Activated T-cell treated with anti-CD3 and anti-CD28 coated beads for 48 hours (primary cell): ENCODE results near the gene RAB4B.
"Not testable (repeated sequence)": the region's sequence is repeated elsewhere in the genome, so short reads cannot be mapped to it uniquely, and the experiment has no call there.

ENCODE experiments used
- DNase-seq: peaks from one replicate; pipeline ENCODE4 v3.0.0-alpha.2; 2020; ENCODE audit warnings: low read depth

Gene RAB4B

DNA sequence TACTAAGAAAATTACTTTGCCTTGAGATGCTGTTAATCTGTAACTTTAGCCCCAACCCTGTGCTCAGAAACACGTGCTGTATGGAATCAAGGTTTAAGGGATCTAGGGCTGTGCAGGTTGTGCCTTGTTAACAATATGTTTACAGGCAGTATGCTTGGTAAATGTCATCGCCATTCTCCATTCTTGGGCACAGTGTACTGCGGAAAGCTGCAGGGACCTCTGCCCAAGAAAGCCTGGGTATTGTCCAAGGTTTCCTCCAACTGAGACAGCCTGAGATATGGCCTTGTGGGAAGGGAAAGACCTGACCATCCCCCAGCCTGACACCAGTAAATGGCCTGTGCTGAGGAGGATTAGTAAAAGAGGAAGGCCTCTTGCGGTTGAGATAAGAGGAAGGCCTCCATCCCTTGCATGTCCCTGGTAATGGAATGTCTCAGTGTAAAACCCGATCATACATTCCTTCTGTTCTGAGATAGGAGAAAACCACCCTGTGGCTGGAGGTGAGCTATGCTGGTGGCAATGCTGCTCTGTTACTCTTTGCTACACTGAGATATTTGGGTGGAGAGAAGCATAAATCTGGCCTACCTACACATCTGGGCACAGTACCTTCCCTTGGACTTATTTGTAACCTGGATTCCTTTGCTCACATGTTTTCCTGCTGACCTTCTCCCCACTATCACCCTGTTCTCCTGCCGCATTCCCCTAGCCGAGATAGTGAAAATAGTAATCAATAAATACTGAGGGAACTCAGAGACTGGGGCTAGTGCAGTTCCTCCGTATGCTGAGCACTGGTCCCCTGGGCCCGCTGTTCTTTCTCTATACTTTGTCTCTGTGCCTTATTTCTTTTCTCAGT is 44.9 kb downstream of the RAB4B start:
- DNase-seq: not testable (repeated sequence)

DNA sequence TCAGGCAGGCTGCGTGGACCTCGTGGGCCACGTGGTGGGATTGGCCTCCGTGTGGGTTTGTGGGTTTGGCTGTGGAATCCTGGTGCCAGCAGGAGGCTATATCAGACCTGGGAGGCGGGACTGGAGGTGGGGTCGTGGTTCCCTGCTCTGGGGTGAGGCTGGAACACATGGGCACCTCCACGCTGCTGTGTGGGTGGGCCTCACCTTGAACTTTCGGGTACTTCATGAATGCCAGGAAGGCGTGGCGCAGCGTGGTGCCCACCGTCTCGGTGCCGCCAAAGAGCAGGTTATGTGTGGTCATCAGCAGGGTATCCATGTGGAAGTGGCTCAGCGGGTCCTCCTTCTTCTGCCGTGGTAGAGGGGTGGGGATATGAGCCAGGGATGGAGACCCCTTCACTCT is 46.9 kb downstream of the RAB4B start:
- not testable (repeated sequence) for DNase-seq

GRCh38 chr19:40825460-40826095 is 47.5 kb downstream of the RAB4B start:
- DNase-seq: not testable (repeated sequence)

- not testable (repeated sequence) for DNase-seq
Observed at GRCh38 chr19:40826312-40826698, 48.3 kb downstream of the RAB4B start.

DNA sequence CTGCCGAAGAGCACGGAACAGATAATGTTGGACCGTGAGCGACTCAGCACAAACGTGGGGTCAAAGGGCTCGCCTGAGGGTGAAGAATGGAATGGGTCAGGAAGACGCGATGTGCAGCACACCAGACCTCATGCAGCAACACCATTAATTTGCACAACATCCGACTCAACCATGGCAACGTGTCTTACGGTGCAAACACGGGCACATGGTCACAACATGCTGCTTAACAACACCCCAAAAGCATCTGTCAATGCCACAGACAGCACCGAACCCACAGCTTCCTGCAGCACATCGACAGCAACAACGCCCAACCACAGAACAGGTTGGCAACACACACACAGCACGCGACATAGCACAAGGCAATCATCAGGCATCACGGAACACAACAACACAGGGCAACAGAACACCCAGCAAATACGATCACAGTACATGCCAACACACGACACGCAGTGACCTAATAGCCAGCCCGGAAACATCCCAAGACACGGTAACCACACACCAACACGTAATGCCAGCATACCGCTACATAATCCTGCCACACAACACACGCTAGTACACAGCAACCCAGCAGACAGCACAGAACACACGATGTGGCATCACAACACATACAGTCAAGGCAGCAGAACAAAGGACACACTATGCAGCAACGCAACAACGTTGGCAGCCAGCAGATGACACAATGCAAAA is 48.8 kb downstream of the RAB4B start:
- DNase-seq: not testable (repeated sequence)

- DNase-seq: no peak
Observed at GRCh38 chr19:40827386-40828247, 49.6 kb downstream of the RAB4B start.

- DNase-seq: no peak
Observed at GRCh38 chr19:40829205-40829604, 51.2 kb downstream of the RAB4B start.

GRCh38 chr19:40830741-40831140 is 52.7 kb downstream of the RAB4B start:
- not testable (repeated sequence) for DNase-seq

GRCh38 chr19:40831502-40832430 is 53.7 kb downstream of the RAB4B start:
- no peak for DNase-seq

DNA sequence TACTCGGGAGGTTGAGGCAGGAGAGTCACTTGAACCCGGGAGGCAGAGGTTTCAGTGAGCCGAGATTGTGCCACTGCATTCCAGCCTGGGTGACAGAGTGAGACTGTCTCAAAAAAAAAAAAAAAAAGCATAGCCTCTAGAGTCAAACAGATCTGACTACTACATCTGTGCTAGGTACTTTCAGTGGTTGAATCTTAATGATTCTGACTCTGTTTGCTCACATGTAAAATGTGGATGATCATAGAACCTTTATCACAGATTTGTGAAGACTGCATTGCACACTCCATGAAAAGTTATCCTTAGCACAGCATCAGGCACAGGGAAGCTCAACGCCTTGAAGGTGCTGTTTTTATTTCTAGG is 54.4 kb downstream of the RAB4B start:
- DNase-seq: not testable (repeated sequence)

- DNase-seq: not testable (repeated sequence)
Observed at GRCh38 chr19:40833728-40834533, 55.9 kb downstream of the RAB4B start.

- DNase-seq: no peak
Observed at GRCh38 chr19:40836754-40837429, 58.8 kb downstream of the RAB4B start.

- DNase-seq: not testable (repeated sequence)
Observed at GRCh38 chr19:40838477-40838876, 60.4 kb downstream of the RAB4B start.

DNA sequence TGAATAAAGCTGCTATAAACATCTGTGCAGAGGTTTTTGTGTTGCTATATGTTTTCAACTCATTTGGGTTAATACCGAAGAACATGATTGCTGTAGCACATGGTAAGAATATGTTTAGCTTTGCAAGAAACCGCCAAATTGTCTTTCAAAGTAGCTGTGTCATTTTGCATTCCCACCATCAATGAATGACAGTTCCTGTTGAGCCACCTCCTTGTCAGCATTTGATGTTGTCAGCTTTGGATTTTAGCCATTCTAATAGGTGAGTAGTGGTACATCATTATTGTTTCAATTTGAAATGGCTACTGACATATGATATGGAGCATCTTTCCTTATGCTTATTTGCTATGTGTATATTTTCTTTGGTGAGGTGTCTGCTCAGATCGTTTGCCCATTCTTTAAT is 64.0 kb downstream of the RAB4B start:
- not testable (repeated sequence) for DNase-seq

DNA sequence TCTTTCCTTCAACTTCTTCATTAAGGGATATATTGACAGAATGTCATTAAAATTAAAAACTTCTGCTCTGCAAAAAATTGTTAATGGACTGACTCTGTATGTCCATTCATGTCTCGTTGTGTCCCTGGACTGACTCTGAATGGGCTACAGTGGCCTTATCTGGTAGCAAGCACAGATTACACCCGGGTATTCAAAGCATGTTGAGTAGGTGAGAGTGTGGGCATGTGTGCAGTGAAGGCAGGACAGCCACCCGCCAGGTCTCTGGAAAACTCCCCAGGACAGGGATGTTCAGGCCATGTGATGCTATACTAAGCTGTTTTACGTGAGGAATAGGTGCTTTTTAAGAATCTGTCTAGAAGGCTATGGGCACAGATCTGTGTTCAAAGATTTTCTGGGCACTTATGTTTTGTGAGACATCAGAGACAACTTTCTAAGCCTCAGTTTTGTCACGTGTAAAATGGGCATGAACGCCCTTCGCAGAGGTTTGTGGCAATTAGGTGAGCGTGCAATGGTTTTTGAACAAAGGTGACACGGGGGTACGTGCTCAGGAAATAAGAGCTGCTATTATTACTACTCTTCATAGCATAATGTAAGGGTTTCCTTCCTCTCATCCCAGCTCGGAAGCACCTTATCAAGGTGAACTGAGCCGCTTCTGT is 65.1 kb downstream of the RAB4B start:
- DNase-seq: not testable (repeated sequence)

DNA sequence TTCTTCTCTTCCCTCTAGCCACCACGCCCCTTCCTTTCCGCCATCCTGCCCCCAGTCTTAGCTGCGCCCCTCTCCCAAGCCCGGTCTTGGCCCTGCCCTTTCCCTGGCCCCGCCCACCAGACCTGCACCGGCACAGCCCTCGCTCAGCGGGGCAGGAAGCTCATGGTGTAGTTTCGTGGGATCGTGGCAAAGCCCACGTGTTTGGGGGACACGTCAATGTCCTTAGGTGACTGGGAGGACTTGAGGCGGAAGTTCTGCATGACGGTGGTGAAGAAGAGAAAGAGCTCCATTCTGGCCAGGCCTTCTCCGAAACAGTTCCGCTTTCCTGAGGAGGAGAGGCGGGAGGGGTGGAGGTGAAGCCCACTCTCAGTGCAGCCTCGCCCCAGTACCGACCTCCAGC is 65.6 kb downstream of the RAB4B start:
- DNase-seq: peak; percentile 63
